A549 treated with CpdA at 1 μM for 4 hours (cell line): ENCODE measurements around the gene HNRNPAB. TPM values are rescaled to one million over a fixed set of nuclear protein-coding genes. Genes with fewer than 3 reads are reported as not detected.

Experiments used
- total RNA-seq: library from RNA; stranded (reverse); fragments of 200-300 nt; extraction: Qiagen RNA extraction; gene quantifications from 5 replicates; pipeline ENCODE4 v1.2.3, GENCODE V29; 2022; ENCODE audit warnings: low read depth

HNRNPAB gene
- 318 to 343 TPM (median 328 TPM) in 5 replicates for total RNA-seq

DNA sequence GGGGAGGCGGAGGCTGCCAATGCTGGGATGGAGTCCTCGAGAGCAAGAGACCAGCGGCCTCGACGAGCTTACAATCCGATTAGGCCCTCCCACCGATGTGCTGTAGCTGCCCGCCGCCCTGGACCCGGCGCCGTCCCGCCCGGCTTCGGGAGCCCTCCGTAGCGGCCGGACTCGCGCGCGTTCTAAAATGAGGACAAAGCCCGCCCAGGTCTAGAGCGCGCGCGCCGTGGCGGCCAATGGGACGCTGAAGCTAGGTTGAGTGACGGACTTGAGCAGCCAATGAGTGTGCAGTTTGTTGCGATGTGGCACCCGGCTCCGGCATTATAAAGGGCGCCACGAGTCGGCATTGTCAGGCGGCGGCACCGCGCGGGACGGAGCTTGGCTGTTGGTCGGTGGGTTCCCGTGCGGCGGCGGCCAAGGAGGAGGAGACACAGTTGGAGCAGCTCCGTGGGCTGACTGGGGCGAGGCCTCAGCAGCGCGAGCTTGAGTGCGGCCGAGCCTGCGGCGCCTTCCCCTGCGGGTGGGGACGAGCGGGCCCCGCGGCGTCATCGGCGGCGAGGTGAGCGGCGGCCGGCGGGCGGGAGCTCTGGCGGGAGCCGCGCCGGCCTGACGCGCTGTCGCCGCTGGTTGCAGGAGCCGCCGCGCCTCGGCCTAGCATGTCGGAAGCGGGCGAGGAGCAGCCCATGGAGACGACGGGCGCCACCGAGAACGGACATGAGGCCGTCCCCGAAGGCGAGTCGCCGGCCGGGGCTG, at the start of gene HNRNPAB:
Gene HNRNPAB, plus strand, starts transcription at position 352 of the 753 bp plus-strand sequence. Its CDS starts 305 bp downstream, at position 657.

GRCh38 chr5:178187014-178187413, 17.3 kb upstream of the HNRNPAB start, which contains the start of gene GMCL2:
Gene GMCL2 (minus strand): TSS chr5:178187371. CDS start chr5:178187299, 72 bp downstream.

DNA sequence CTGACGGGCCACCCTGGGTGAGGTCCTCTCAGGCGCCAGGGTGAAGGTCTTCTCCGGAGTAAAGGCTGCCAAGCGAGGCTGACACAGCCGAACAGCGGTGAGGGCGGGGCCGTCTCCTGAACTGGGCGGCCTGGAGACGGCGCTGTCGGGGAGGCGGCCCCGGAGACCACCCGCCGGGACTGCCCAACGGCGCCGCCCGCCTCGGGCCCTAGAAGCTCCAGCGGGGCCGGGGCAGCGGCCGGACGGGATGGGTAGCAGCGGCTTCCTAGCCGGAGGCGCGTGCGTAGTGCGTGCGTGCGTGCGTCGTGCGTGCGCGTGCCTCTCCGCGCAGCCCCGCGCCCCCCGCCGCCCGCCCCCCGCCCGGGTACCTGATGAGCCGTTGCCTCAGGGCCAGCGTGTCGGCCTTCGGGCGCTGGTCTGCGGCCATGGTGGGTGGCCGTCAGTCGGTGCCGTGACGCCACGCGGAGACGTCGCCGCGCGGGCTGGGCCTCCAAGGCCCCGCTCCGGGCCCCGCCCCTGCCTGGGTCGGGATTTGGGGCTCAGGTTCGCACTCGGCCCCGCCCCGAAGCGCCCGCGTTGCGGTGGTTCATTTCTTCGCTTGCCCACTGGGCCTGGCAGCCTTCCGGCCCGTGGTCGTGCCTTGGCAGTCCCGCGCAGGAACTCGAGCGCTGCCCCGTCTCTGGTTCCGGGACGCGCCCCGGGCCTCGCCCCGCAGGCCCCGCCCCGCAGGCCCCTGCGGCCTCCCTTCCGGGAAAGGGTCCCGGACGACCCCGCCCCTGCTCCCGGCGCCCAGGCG, 28.0 kb downstream of the HNRNPAB start, which contains the start of gene PHYKPL:
Gene PHYKPL, minus strand, starts transcription at position 679 of the 796 bp plus-strand sequence. Its CDS starts 252 bp downstream, at position 427.

Other genes with a start within 250 kb of the HNRNPAB start
- gene PROP1, start 208.3 kb upstream of the HNRNPAB start, total RNA-seq, result not detected in 5 replicates
- gene N4BP3, start 91.0 kb upstream of the HNRNPAB start, total RNA-seq, result 0.94 to 1.6 TPM (median 1.4 TPM) in 5 replicates
- gene RMND5B, start 73.5 kb upstream of the HNRNPAB start, total RNA-seq, result 21.0 to 31.1 TPM (median 29.6 TPM) in 5 replicates
- 392 to 507 TPM (median 426 TPM) in 5 replicates for gene NHP2, start 50.6 kb upstream of the HNRNPAB start, total RNA-seq
- not detected in 5 replicates for gene GMCL2, start 17.2 kb upstream of the HNRNPAB start, total RNA-seq
- gene PHYKPL, start 28.3 kb downstream of the HNRNPAB start, total RNA-seq, result 6.4 to 11.6 TPM (median 7.9 TPM) in 5 replicates